HL-60 (cell line): ENCODE results near the gene PELI2.

Source experiments
- DNase-seq, 2 experiments: peaks; one replicate each; pipeline ENCODE4 v3.0.0-alpha.2; 2010 to 2020; ENCODE audit warnings: low read depth in 1 of 2, low spot score in 1 of 2
- H3K27ac ChIP-seq: fragments of 250-450 bp; sonication (Bioruptor Pico); replicated peaks from 2 replicates; pipeline ENCODE4 v1.5.1; 2020; ENCODE audit warnings: mild to moderate bottlenecking, moderate library complexity
- H3K27me3 ChIP-seq: fragments of 250-450 bp; sonication (Bioruptor Pico); 2 replicates; pipeline ENCODE4 v1.5.1; 2021; ENCODE audit warnings: mild to moderate bottlenecking, moderate library complexity; ENCODE audit not compliant: insufficient read depth, poor library complexity, severe bottlenecking
- H3K4me3 ChIP-seq: replicated peaks from 2 replicates; pipeline ENCODE4 v1.5.1; 2011; ENCODE audit warnings: mild to moderate bottlenecking, control low read depth, low read length; ENCODE audit not compliant: insufficient read depth
- GABPA ChIP-seq: IDR thresholded peaks from 2 replicates; pipeline ENCODE4 v1.6.1; 2012; ENCODE audit warnings: low read depth
- POLR2AphosphoS5 ChIP-seq: IDR thresholded peaks from 2 replicates; pipeline ENCODE4 v1.6.1; 2012; ENCODE audit warnings: low read depth
- SPI1 ChIP-seq: IDR thresholded peaks from 2 replicates; pipeline ENCODE4 v1.6.1; 2012; ENCODE audit warnings: low read depth, mild to moderate bottlenecking, borderline replicate concordance
- TF ChIP-seq, protein P1 (sequence below): IDR thresholded peaks from 2 replicates; pipeline ENCODE4 v1.6.1; 2012; ENCODE audit warnings: low read depth; ENCODE audit not compliant: insufficient replicate concordance
- TF ChIP-seq, protein P2 (sequence below): IDR thresholded peaks from one replicate; pipeline ENCODE4 v1.5.1; 2011; ENCODE audit warnings: low read length, control low read depth, inconsistent platforms; ENCODE audit not compliant: insufficient read depth

Gene PELI2

DNA sequence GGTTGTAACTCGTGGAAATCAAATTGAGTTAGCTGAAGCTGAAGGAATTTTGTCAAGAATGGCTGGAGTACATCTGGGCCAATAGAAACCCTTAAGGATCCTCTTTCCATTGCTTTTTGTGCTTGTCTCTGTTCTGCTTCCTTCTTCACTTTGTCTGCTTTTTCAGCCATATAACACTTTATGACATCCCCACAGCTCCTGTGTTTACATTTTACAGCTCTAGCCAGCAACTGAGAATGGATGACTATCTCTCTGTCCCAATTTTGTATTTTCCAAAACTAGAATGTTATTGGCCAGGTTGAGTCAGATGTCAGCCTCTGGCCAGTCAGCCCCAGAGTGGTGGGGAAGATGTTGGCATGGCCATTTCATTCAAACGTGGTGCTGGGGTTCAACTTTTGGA, 57.6 kb downstream of the PELI2 start:
- H3K27ac ChIP-seq, result no peak overlapping the region
- no peaks in the 10 kb centered on the region for H3K27me3 ChIP-seq
- DNase-seq, result no peak
- no peak overlapping the region for H3K4me3 ChIP-seq
- TF ChIP-seq, protein P1, sequence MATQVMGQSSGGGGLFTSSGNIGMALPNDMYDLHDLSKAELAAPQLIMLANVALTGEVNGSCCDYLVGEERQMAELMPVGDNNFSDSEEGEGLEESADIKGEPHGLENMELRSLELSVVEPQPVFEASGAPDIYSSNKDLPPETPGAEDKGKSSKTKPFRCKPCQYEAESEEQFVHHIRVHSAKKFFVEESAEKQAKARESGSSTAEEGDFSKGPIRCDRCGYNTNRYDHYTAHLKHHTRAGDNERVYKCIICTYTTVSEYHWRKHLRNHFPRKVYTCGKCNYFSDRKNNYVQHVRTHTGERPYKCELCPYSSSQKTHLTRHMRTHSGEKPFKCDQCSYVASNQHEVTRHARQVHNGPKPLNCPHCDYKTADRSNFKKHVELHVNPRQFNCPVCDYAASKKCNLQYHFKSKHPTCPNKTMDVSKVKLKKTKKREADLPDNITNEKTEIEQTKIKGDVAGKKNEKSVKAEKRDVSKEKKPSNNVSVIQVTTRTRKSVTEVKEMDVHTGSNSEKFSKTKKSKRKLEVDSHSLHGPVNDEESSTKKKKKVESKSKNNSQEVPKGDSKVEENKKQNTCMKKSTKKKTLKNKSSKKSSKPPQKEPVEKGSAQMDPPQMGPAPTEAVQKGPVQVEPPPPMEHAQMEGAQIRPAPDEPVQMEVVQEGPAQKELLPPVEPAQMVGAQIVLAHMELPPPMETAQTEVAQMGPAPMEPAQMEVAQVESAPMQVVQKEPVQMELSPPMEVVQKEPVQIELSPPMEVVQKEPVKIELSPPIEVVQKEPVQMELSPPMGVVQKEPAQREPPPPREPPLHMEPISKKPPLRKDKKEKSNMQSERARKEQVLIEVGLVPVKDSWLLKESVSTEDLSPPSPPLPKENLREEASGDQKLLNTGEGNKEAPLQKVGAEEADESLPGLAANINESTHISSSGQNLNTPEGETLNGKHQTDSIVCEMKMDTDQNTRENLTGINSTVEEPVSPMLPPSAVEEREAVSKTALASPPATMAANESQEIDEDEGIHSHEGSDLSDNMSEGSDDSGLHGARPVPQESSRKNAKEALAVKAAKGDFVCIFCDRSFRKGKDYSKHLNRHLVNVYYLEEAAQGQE, result no peak
- TF ChIP-seq, protein P2, sequence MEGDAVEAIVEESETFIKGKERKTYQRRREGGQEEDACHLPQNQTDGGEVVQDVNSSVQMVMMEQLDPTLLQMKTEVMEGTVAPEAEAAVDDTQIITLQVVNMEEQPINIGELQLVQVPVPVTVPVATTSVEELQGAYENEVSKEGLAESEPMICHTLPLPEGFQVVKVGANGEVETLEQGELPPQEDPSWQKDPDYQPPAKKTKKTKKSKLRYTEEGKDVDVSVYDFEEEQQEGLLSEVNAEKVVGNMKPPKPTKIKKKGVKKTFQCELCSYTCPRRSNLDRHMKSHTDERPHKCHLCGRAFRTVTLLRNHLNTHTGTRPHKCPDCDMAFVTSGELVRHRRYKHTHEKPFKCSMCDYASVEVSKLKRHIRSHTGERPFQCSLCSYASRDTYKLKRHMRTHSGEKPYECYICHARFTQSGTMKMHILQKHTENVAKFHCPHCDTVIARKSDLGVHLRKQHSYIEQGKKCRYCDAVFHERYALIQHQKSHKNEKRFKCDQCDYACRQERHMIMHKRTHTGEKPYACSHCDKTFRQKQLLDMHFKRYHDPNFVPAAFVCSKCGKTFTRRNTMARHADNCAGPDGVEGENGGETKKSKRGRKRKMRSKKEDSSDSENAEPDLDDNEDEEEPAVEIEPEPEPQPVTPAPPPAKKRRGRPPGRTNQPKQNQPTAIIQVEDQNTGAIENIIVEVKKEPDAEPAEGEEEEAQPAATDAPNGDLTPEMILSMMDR, result no peak
- no peak for TF ChIP-seq GABPA
- TF ChIP-seq POLR2AphosphoS5, result no peak
- no peak for TF ChIP-seq SPI1

GRCh38 chr14:56176530-56176929, 58.3 kb downstream of the PELI2 start:
- Histone ChIP-seq H3K27me3 (no peaks in the 10 kb centered on the region), H3K27ac (no peak overlapping the region), H3K4me3 (no peak overlapping the region)
- no peak for TF ChIP-seq GABPA
- no peak for TF ChIP-seq SPI1
- TF ChIP-seq, protein P2, result no peak
- TF ChIP-seq, protein P1, result no peak
- no peak for TF ChIP-seq POLR2AphosphoS5
- DNase-seq, result no peak

- no peak for DNase-seq
- Histone ChIP-seq H3K27me3 (no peaks in the 10 kb centered on the region), H3K27ac (no peak overlapping the region), H3K4me3 (no peak overlapping the region)
- no peak for TF ChIP-seq POLR2AphosphoS5
- TF ChIP-seq, protein P2, result no peak
- TF ChIP-seq, protein P1, result no peak
- no peak for TF ChIP-seq SPI1
- no peak for TF ChIP-seq GABPA
These were observed 58.8 kb downstream of the PELI2 start for GRCh38 chr14:56177036-56177435.
